GM18520 (cell line): ENCODE results near the gene IL17D.
A peak's percentile ranks its signal among the peaks of the same experiment; 100 is the strongest.
"Not testable (repeated sequence)": the region's sequence is repeated elsewhere in the genome, so short reads cannot be mapped to it uniquely, and the experiment has no call there.

Experiments used
- ATAC-seq: cut with Tn5 transposase; IDR thresholded peaks from one replicate; pipeline ENCODE4 v1.9.1; 2021; ENCODE audit not compliant: unreplicated experiment

IL17D gene

GRCh38 chr13:20702915-20703779, at the start of gene IL17D:
TSS of gene IL17D (plus strand) at chr13:20703699. CDS start at chr13:20704002, 303 bp downstream.
- peak; percentile 10 for ATAC-seq

- no peak for ATAC-seq
Observed at GRCh38 chr13:20654156-20654555, 49.3 kb upstream of the IL17D start.

GRCh38 chr13:20658451-20659040, 45.0 kb upstream of the IL17D start:
- ATAC-seq, result no peak

- ATAC-seq, result no peak
Observed at GRCh38 chr13:20664351-20664750, 39.1 kb upstream of the IL17D start.

- ATAC-seq, result no peak
Observed at GRCh38 chr13:20666948-20667347, 36.6 kb upstream of the IL17D start.

GRCh38 chr13:20667857-20668437, 35.6 kb upstream of the IL17D start:
- ATAC-seq, result no peak

- ATAC-seq, result no peak
Observed at GRCh38 chr13:20669162-20669561, 34.3 kb upstream of the IL17D start.

GRCh38 chr13:20671789-20672188, 31.7 kb upstream of the IL17D start:
- ATAC-seq, result no peak

- ATAC-seq, result no peak
Observed at GRCh38 chr13:20672772-20673171, 30.7 kb upstream of the IL17D start.

- no peak for ATAC-seq
Observed at GRCh38 chr13:20673715-20674114, 29.8 kb upstream of the IL17D start.

GRCh38 chr13:20676213-20676612, 27.3 kb upstream of the IL17D start:
- no peak for ATAC-seq

- not testable (repeated sequence) for ATAC-seq
Observed at GRCh38 chr13:20678606-20679005, 24.9 kb upstream of the IL17D start.

- no peak for ATAC-seq
Observed at GRCh38 chr13:20679879-20680278, 23.6 kb upstream of the IL17D start.

GRCh38 chr13:20680416-20681080, 23.0 kb upstream of the IL17D start:
- ATAC-seq, result no peak

GRCh38 chr13:20681481-20681880, 22.0 kb upstream of the IL17D start:
- not testable (repeated sequence) for ATAC-seq

GRCh38 chr13:20682061-20682460, 21.4 kb upstream of the IL17D start:
- no peak for ATAC-seq

GRCh38 chr13:20684041-20684440, 19.5 kb upstream of the IL17D start:
- ATAC-seq, result no peak

GRCh38 chr13:20684546-20684945, 19.0 kb upstream of the IL17D start:
- no peak for ATAC-seq

GRCh38 chr13:20685092-20685491, 18.4 kb upstream of the IL17D start:
- ATAC-seq, result no peak

- ATAC-seq, result no peak
Observed at GRCh38 chr13:20686167-20686566, 17.3 kb upstream of the IL17D start.

GRCh38 chr13:20686863-20687579, 16.5 kb upstream of the IL17D start:
- no peak for ATAC-seq
